Measurements from ENCODE around the gene SLIT3. TPM values are rescaled to one million over a fixed set of nuclear protein-coding genes. Genes with fewer than 3 reads are reported as not detected.

Gene SLIT3
- total RNA-seq, 1 experiment from 2014 or later = 0.10 TPM

GRCh38 chr5:168655316-168655715, 645.6 kb downstream of the SLIT3 start:
- intact Hi-C loops (cut with micrococcal nuclease) = no loop called here
- no peak overlapping the region for H3K27ac ChIP-seq (ENCODE audit: low read depth, low read length)
- H2AFZ ChIP-seq (ENCODE audit: low read depth, low read length, poor library complexity, severe bottlenecking) = no peak overlapping the region
- no peak overlapping the region for H3K9ac ChIP-seq (ENCODE audit: low read length)
- H3K4me1 ChIP-seq (ENCODE audit: control insufficient read depth in 1 of 2, insufficient read depth in 2 of 2, low read length in 2 of 2) = peaks cover 0 to 5% of the 10 kb centered on the region in 2 experiments; a peak in 1 of 4 replicates
- no peaks in the 10 kb centered on the region for H3K36me3 ChIP-seq (ENCODE audit: control insufficient read depth in 1 of 2, insufficient read depth in 2 of 2, low read length in 2 of 2)
- 0 out of 2 replicates have a peak, but pooled peaks cover 2% of the 10 kb centered on the region for H3K27me3 ChIP-seq (ENCODE audit: insufficient read depth, low read length)
- ChIA-PET CTCF (no interaction called here), POLR2A (no interaction called here), RAD21 (ENCODE audit: low non-redundant PET in 1 of 2, low total read pairs in 2 of 2, uncharacterized antibody in 2 of 2, unreplicated experiment in 2 of 2) (no interaction called here)
- H3K9me3 ChIP-seq (ENCODE audit: control insufficient read depth in 1 of 2, insufficient read depth in 1 of 2, low read depth in 1 of 2, low read length in 2 of 2) = no peaks in the 10 kb centered on the region
- no peak overlapping the region for H3K4me3 ChIP-seq (replicated peaks in 1 of 2; ENCODE audit: low read depth in 1 of 2, low read length in 2 of 2)
- no TSS peak for BruUV-seq (replicated peaks)
- TF ChIP-seq EZH2 (IDR thresholded peaks at IDR 0.05) (no peak), CBX3 (IDR thresholded peaks at IDR 0.05; ENCODE audit: low read depth) (no peak), POLR2A (IDR thresholded peaks at IDR 0.05; ENCODE audit: borderline replicate concordance, extremely low read depth, insufficient read depth, insufficient read length) (no peak), TCF7L2 (IDR thresholded peaks at IDR 0.05; ENCODE audit: borderline replicate concordance, extremely low read depth, insufficient read depth, insufficient read length) (no peak)
- H3K4me2 ChIP-seq (ENCODE audit: low read length) = no peak overlapping the region
- no peaks in the 10 kb centered on the region for H3K9me2 ChIP-seq (ENCODE audit: insufficient read depth)
- no peak for ATAC-seq
- no peaks in the 10 kb centered on the region for H3K79me2 ChIP-seq (ENCODE audit: insufficient read depth, low read length)
- no peaks in the 10 kb centered on the region for H4K20me1 ChIP-seq (ENCODE audit: insufficient read depth)
- no peak for DNase-seq (ENCODE audit: low read depth, low spot score)

GRCh38 chr5:168654211-168654721, 646.7 kb downstream of the SLIT3 start:
- no peak overlapping the region for H3K4me3 ChIP-seq (replicated peaks in 1 of 2; ENCODE audit: low read depth in 1 of 2, low read length in 2 of 2)
- no peak overlapping the region for H3K27ac ChIP-seq (ENCODE audit: low read depth, low read length)
- H3K36me3 ChIP-seq (ENCODE audit: control insufficient read depth in 1 of 2, insufficient read depth in 2 of 2, low read length in 2 of 2) = no peaks in the 10 kb centered on the region
- intact Hi-C loops (cut with micrococcal nuclease) = no loop called here
- DNase-seq (ENCODE audit: low read depth, low spot score) (no peak), ATAC-seq (no peak)
- BruUV-seq (replicated peaks) = no TSS peak
- POLR2A ChIA-PET = no interaction called here
- H3K4me1 ChIP-seq (ENCODE audit: control insufficient read depth in 1 of 2, insufficient read depth in 2 of 2, low read length in 2 of 2) = peaks cover 0 to 5% of the 10 kb centered on the region in 2 experiments; a peak in 1 of 4 replicates
- no peaks in the 10 kb centered on the region for H4K20me1 ChIP-seq (ENCODE audit: insufficient read depth)
- H3K4me2 ChIP-seq (ENCODE audit: low read length) = no peak overlapping the region
- CTCF ChIA-PET = no interaction called here
- RAD21 ChIA-PET (ENCODE audit: low non-redundant PET in 1 of 2, low total read pairs in 2 of 2, uncharacterized antibody in 2 of 2, unreplicated experiment in 2 of 2) = no interaction called here
- no peaks in the 10 kb centered on the region for H3K79me2 ChIP-seq (ENCODE audit: insufficient read depth, low read length)
- no peak overlapping the region for H3K9ac ChIP-seq (ENCODE audit: low read length)
- H3K9me3 ChIP-seq (ENCODE audit: control insufficient read depth in 1 of 2, insufficient read depth in 1 of 2, low read depth in 1 of 2, low read length in 2 of 2) = no peaks in the 10 kb centered on the region
- no peaks in the 10 kb centered on the region for H3K9me2 ChIP-seq (ENCODE audit: insufficient read depth)
- TF ChIP-seq ZBTB33 (IDR thresholded peaks at IDR 0.05; ENCODE audit: extremely low read depth, insufficient replicate concordance, low read length) (no peak), TCF7L2 (IDR thresholded peaks at IDR 0.05; ENCODE audit: borderline replicate concordance, extremely low read depth, insufficient read depth, insufficient read length) (no peak), MAX (IDR thresholded peaks at IDR 0.05) (no peak), EZH2 (IDR thresholded peaks at IDR 0.05) (no peak), ZFX (IDR thresholded peaks at IDR 0.05) (no peak), EGR1 (IDR thresholded peaks at IDR 0.05; ENCODE audit: low read depth) (no peak), ATF3 (IDR thresholded peaks at IDR 0.05) (no peak), SRF (IDR thresholded peaks at IDR 0.05; ENCODE audit: low read depth) (no peak)
- H2AFZ ChIP-seq (ENCODE audit: low read depth, low read length, poor library complexity, severe bottlenecking) = no peak overlapping the region
- peaks cover 5% of the 10 kb centered on the region; the same call in 1 of the 2 replicates for H3K27me3 ChIP-seq (ENCODE audit: insufficient read depth, low read length)

Measured in HCT116 (cell line).